ENCODE measurements around the gene TM4SF20.

DNA sequence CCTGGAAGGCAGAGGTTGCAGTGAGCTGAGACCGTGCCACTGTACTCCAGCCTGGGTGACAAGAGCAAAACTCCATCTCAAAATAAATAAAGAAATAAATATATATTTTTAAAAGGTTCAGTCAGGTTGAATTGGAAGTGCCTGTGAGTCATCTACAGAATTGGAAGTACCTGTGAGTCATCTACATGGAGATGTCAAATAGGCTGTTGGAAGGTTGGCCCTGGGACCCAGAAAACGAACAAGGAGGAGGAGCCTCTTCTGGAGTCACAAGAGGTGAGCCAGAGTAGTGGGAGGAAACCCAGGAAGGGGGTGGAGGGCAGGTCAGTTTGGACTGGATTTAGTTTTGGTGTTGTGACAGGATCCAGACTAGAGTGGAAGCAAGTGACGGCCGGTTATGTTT lies 23.9 kb upstream of the TM4SF20 start:
- TF ChIP-seq, protein P1, sequence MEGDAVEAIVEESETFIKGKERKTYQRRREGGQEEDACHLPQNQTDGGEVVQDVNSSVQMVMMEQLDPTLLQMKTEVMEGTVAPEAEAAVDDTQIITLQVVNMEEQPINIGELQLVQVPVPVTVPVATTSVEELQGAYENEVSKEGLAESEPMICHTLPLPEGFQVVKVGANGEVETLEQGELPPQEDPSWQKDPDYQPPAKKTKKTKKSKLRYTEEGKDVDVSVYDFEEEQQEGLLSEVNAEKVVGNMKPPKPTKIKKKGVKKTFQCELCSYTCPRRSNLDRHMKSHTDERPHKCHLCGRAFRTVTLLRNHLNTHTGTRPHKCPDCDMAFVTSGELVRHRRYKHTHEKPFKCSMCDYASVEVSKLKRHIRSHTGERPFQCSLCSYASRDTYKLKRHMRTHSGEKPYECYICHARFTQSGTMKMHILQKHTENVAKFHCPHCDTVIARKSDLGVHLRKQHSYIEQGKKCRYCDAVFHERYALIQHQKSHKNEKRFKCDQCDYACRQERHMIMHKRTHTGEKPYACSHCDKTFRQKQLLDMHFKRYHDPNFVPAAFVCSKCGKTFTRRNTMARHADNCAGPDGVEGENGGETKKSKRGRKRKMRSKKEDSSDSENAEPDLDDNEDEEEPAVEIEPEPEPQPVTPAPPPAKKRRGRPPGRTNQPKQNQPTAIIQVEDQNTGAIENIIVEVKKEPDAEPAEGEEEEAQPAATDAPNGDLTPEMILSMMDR (conservative IDR thresholded peaks at IDR 0.05; ENCODE audit: low read depth in 2 of 2) = no peak
- TF ChIP-seq, protein P2, sequence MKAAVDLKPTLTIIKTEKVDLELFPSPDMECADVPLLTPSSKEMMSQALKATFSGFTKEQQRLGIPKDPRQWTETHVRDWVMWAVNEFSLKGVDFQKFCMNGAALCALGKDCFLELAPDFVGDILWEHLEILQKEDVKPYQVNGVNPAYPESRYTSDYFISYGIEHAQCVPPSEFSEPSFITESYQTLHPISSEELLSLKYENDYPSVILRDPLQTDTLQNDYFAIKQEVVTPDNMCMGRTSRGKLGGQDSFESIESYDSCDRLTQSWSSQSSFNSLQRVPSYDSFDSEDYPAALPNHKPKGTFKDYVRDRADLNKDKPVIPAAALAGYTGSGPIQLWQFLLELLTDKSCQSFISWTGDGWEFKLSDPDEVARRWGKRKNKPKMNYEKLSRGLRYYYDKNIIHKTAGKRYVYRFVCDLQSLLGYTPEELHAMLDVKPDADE (IDR thresholded peaks at IDR 0.05) = no peak
- TF ChIP-seq EZH2 (IDR thresholded peaks at IDR 0.05; ENCODE audit: low read depth, unreplicated experiment) (no peak), NANOG (IDR thresholded peaks at IDR 0.05; ENCODE audit: borderline replicate concordance) (no peak), POLR2AphosphoS5 (IDR thresholded peaks at IDR 0.05; ENCODE audit: low read depth) (no peak), EZH2phosphoT487 (IDR thresholded peaks at IDR 0.05; ENCODE audit: unreplicated experiment) (no peak), JUNB (IDR thresholded peaks at IDR 0.05; ENCODE audit: unreplicated experiment) (no peak), STAT1 (IDR thresholded peaks at IDR 0.05; ENCODE audit: unreplicated experiment) (no peak), CREB1 (CRISPR knock-in tag; IDR thresholded peaks at IDR 0.05; ENCODE audit: low read depth) (no peak), ZNF331 (CRISPR knock-in tag; IDR thresholded peaks at IDR 0.05; ENCODE audit: low read depth) (no peak), ZNF114 (CRISPR knock-in tag; IDR thresholded peaks at IDR 0.05) (no peak)
- TF ChIP-seq, protein P3, sequence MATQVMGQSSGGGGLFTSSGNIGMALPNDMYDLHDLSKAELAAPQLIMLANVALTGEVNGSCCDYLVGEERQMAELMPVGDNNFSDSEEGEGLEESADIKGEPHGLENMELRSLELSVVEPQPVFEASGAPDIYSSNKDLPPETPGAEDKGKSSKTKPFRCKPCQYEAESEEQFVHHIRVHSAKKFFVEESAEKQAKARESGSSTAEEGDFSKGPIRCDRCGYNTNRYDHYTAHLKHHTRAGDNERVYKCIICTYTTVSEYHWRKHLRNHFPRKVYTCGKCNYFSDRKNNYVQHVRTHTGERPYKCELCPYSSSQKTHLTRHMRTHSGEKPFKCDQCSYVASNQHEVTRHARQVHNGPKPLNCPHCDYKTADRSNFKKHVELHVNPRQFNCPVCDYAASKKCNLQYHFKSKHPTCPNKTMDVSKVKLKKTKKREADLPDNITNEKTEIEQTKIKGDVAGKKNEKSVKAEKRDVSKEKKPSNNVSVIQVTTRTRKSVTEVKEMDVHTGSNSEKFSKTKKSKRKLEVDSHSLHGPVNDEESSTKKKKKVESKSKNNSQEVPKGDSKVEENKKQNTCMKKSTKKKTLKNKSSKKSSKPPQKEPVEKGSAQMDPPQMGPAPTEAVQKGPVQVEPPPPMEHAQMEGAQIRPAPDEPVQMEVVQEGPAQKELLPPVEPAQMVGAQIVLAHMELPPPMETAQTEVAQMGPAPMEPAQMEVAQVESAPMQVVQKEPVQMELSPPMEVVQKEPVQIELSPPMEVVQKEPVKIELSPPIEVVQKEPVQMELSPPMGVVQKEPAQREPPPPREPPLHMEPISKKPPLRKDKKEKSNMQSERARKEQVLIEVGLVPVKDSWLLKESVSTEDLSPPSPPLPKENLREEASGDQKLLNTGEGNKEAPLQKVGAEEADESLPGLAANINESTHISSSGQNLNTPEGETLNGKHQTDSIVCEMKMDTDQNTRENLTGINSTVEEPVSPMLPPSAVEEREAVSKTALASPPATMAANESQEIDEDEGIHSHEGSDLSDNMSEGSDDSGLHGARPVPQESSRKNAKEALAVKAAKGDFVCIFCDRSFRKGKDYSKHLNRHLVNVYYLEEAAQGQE (IDR thresholded peaks at IDR 0.05; ENCODE audit: unreplicated experiment) = no peak
